ENCODE data around the gene CD8B2.
"Not testable (repeated sequence)": the region's sequence is repeated elsewhere in the genome, so short reads cannot be mapped to it uniquely, and the experiment has no call there.

GRCh38 chr2:106468107-106468506 lies 19.1 kb upstream of the CD8B2 start, which contains the start of gene RGPD3:
- TF ChIP-seq GABPA (tag; conservative IDR thresholded peaks at IDR 0.05; ENCODE audit: low read depth); ELK1 (CRISPR knock-in tag; IDR thresholded peaks at IDR 0.05); SP1 (CRISPR knock-in tag; IDR thresholded peaks at IDR 0.05): not testable (repeated sequence)
- TF ChIP-seq, protein P1, sequence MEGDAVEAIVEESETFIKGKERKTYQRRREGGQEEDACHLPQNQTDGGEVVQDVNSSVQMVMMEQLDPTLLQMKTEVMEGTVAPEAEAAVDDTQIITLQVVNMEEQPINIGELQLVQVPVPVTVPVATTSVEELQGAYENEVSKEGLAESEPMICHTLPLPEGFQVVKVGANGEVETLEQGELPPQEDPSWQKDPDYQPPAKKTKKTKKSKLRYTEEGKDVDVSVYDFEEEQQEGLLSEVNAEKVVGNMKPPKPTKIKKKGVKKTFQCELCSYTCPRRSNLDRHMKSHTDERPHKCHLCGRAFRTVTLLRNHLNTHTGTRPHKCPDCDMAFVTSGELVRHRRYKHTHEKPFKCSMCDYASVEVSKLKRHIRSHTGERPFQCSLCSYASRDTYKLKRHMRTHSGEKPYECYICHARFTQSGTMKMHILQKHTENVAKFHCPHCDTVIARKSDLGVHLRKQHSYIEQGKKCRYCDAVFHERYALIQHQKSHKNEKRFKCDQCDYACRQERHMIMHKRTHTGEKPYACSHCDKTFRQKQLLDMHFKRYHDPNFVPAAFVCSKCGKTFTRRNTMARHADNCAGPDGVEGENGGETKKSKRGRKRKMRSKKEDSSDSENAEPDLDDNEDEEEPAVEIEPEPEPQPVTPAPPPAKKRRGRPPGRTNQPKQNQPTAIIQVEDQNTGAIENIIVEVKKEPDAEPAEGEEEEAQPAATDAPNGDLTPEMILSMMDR (IDR thresholded peaks at IDR 0.05 in 2 of 3, conservative IDR thresholded peaks at IDR 0.05 in 1 of 3; ENCODE audit: insufficient read depth in 2 of 3, low read depth in 1 of 3, low read length in 3 of 3), result not testable (repeated sequence)
- TF ChIP-seq, protein P2, sequence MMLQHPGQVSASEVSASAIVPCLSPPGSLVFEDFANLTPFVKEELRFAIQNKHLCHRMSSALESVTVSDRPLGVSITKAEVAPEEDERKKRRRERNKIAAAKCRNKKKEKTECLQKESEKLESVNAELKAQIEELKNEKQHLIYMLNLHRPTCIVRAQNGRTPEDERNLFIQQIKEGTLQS (IDR thresholded peaks at IDR 0.05), result not testable (repeated sequence)
- TF ChIP-seq, protein P2 (CRISPR knock-in tag; conservative IDR thresholded peaks at IDR 0.05), result not testable (repeated sequence)

Measured in K562 (cell line).